ENCODE results near the gene WWOX. TPM values are rescaled to one million over a fixed set of nuclear protein-coding genes. Genes with fewer than 3 reads are reported as not detected.

Gene WWOX
- total RNA-seq, 2 donors from 2014 or later: 30.0 to 35.4 TPM

GRCh38 chr16:78811247-78811646 is 711.8 kb downstream of the WWOX start:
- TF ChIP-seq, protein P1, sequence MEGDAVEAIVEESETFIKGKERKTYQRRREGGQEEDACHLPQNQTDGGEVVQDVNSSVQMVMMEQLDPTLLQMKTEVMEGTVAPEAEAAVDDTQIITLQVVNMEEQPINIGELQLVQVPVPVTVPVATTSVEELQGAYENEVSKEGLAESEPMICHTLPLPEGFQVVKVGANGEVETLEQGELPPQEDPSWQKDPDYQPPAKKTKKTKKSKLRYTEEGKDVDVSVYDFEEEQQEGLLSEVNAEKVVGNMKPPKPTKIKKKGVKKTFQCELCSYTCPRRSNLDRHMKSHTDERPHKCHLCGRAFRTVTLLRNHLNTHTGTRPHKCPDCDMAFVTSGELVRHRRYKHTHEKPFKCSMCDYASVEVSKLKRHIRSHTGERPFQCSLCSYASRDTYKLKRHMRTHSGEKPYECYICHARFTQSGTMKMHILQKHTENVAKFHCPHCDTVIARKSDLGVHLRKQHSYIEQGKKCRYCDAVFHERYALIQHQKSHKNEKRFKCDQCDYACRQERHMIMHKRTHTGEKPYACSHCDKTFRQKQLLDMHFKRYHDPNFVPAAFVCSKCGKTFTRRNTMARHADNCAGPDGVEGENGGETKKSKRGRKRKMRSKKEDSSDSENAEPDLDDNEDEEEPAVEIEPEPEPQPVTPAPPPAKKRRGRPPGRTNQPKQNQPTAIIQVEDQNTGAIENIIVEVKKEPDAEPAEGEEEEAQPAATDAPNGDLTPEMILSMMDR (conservative IDR thresholded peaks at IDR 0.05): no peak
- Histone ChIP-seq H3K36me3 (ENCODE audit: control insufficient read depth, insufficient read depth, low read length) (no peaks in the 10 kb centered on the region), H3K4me3 (ENCODE audit: low read length) (no peak overlapping the region), H3K27me3 (ENCODE audit: control insufficient read depth, insufficient read depth, low read length, poor library complexity, severe bottlenecking) (no peaks in the 10 kb centered on the region), H3K9me3 (ENCODE audit: control insufficient read depth, low read length) (no peaks in the 10 kb centered on the region), H3K27ac (ENCODE audit: low read depth, low read length) (no peak overlapping the region), H3K9ac (ENCODE audit: extremely low read depth, low read length, poor library complexity, severe bottlenecking) (no peak overlapping the region), H3K4me1 (ENCODE audit: control insufficient read depth, insufficient read depth, low read length) (no peaks in the 10 kb centered on the region)
- no peak for DNase-seq
- H3K4me1 Mint-ChIP-seq: peaks cover 12% of the 10 kb centered on the region
- H3K4me3 Mint-ChIP-seq: no peak overlapping the region
- H3K36me3 Mint-ChIP-seq (ENCODE audit: low read depth): no peaks in the 10 kb centered on the region
- no peak overlapping the region for H3K27ac Mint-ChIP-seq
- 97% methylated on average over 2 of the region's 2 CpGs; no CpG with 5 or more reads in 1 of the 2 experiments for WGBS, 2 experiments (ENCODE audit: insufficient coverage in 1 of 2, insufficient read length in 1 of 2)
- H3K27me3 Mint-ChIP-seq (ENCODE audit: insufficient read depth): no peaks in the 10 kb centered on the region
- H3K9me3 Mint-ChIP-seq: no peaks in the 10 kb centered on the region

- no peaks in the 10 kb centered on the region for H3K36me3 ChIP-seq (ENCODE audit: control insufficient read depth, insufficient read depth, low read length)
- no peak overlapping the region for H3K4me3 Mint-ChIP-seq
- 95 to 100% methylated on average over 6 of the region's 6 CpGs for WGBS, 2 experiments (ENCODE audit: insufficient coverage in 1 of 2, insufficient read length in 1 of 2)
- no peak overlapping the region for H3K27ac ChIP-seq (ENCODE audit: low read depth, low read length)
- H3K9me3 Mint-ChIP-seq: no peaks in the 10 kb centered on the region
- H3K36me3 Mint-ChIP-seq (ENCODE audit: low read depth): no peaks in the 10 kb centered on the region
- no peaks in the 10 kb centered on the region for H3K27me3 ChIP-seq (ENCODE audit: control insufficient read depth, insufficient read depth, low read length, poor library complexity, severe bottlenecking)
- peaks cover 12% of the 10 kb centered on the region for H3K4me1 Mint-ChIP-seq
- no peak overlapping the region for H3K27ac Mint-ChIP-seq
- no peak for DNase-seq
- no peaks in the 10 kb centered on the region for H3K4me1 ChIP-seq (ENCODE audit: control insufficient read depth, insufficient read depth, low read length)
- H3K9ac ChIP-seq (ENCODE audit: extremely low read depth, low read length, poor library complexity, severe bottlenecking): no peak overlapping the region
- no peaks in the 10 kb centered on the region for H3K27me3 Mint-ChIP-seq (ENCODE audit: insufficient read depth)
- no peak overlapping the region for H3K4me3 ChIP-seq (ENCODE audit: low read length)
- no peaks in the 10 kb centered on the region for H3K9me3 ChIP-seq (ENCODE audit: control insufficient read depth, low read length)
- TF ChIP-seq, protein P1 (conservative IDR thresholded peaks at IDR 0.05): no peak
Measured at GRCh38 chr16:78812582-78812981, 713.1 kb downstream of the WWOX start.

DNA sequence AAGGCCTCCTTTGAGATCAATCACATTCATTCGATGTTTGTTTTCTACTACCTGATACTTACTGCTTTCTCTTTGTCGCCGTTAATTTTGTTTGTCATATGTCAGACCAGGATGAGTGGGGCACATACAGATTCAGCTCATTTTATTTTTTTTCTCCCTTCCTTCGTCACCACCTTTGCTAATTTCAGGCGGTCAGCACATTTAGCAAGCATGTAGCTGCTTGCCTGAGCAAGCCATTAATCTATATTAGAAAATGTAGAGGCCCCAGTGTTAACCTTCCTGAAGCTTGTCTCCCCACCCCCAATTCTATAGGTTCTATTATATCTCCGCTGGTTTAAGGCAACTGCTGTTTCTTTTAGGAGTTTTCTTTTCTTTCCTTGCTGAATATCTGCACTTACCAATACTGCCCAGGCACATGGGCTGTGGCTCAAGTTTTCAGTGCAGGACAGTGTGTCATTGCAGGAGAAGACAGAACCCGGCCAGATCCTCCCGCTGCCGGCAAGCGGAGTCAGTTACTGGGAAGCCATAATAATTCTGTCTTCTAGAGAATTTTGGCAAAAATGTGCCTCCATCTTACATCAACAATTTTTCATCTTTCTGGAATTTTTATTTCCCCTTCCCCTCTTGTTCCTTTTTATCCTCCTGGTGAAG is 714.3 kb downstream of the WWOX start:
- WGBS, 2 experiments (ENCODE audit: insufficient coverage in 1 of 2, insufficient read length in 1 of 2): 90 to 93% methylated on average over 9 to 10 of the region's 10 CpGs
- H3K9me3 Mint-ChIP-seq: no peaks in the 10 kb centered on the region
- no peak for DNase-seq
- no peak overlapping the region for H3K27ac Mint-ChIP-seq
- Histone ChIP-seq H3K36me3 (ENCODE audit: control insufficient read depth, insufficient read depth, low read length) (no peaks in the 10 kb centered on the region), H3K9ac (ENCODE audit: extremely low read depth, low read length, poor library complexity, severe bottlenecking) (no peak overlapping the region), H3K27me3 (ENCODE audit: control insufficient read depth, insufficient read depth, low read length, poor library complexity, severe bottlenecking) (no peaks in the 10 kb centered on the region), H3K4me3 (ENCODE audit: low read length) (no peak overlapping the region), H3K4me1 (ENCODE audit: control insufficient read depth, insufficient read depth, low read length) (no peaks in the 10 kb centered on the region), H3K9me3 (ENCODE audit: control insufficient read depth, low read length) (no peaks in the 10 kb centered on the region), H3K27ac (ENCODE audit: low read depth, low read length) (no peak overlapping the region)
- H3K36me3 Mint-ChIP-seq (ENCODE audit: low read depth): no peaks in the 10 kb centered on the region
- no peaks in the 10 kb centered on the region for H3K27me3 Mint-ChIP-seq (ENCODE audit: insufficient read depth)
- no peak overlapping the region for H3K4me3 Mint-ChIP-seq
- peaks cover 12% of the 10 kb centered on the region for H3K4me1 Mint-ChIP-seq
- TF ChIP-seq, protein P1 (conservative IDR thresholded peaks at IDR 0.05): no peak

Measured in endodermal cell (in vitro differentiated cells).